Measurements from ENCODE around the gene MAML3.

The MAML3 gene

DNA sequence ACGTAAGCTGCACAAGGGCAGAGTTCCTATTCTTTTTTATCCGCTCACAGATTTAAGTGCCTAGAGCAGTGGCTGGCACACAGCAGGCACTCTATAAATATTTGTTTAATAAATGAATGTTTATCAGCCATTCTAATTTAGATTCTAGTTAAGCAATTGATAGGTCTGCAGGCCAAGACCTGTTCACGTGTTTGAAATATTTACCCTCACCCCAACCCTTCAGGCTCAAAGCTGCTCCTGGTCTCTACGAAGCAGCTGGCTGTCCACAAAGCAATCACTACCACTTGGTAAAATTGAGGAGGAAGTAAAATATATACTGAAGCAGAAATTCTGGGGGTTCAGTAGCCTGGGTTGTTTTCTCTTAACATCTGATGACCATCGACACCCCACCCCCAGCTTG lies 330.2 kb downstream of the MAML3 start:
- DNase-seq (ENCODE audit: low read depth in 3 of 3, low spot score in 1 of 3) = no peak

DNA sequence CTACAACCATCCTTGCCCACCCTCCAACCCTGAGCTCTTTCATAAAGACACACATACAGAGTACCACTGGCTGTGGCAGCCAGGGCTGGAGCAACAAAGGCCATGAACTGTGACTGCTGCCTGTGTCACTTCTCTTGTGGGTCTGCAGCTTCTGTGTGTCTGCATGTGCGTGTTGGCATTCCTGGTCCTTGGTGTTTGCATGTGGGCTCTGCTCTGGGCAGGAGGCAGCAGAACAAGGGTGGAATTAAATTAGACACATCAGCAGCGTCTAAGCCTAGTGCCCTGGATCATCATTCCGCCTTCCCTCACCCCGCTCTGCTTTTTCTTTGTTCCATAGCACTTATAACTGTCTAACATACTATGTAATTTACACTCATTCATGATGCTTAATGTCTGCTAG lies 330.6 kb downstream of the MAML3 start:
- DNase-seq (ENCODE audit: low read depth in 3 of 3, low spot score in 1 of 3) = no peak

DNA sequence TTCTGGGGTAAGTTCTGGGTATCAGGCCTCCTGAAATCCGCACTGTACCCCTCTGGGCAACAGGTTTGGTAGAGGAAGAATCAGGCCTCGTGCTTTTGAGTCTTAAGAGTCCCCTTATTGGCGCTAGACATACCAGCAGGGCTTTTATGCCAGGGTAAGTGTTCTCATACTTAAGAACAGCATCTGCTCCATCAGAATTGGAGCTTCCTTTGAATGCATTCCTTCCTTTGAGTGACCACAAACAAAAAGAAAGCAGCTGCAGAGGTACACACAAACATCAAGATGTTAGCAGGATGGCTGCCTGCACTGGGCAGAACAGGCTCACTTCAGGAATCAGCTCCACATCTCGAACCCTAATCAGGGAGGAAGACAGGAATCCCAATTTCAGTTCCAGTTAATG lies 331.6 kb downstream of the MAML3 start:
- DNase-seq (ENCODE audit: low read depth in 3 of 3, low spot score in 1 of 3) = no peak

DNA sequence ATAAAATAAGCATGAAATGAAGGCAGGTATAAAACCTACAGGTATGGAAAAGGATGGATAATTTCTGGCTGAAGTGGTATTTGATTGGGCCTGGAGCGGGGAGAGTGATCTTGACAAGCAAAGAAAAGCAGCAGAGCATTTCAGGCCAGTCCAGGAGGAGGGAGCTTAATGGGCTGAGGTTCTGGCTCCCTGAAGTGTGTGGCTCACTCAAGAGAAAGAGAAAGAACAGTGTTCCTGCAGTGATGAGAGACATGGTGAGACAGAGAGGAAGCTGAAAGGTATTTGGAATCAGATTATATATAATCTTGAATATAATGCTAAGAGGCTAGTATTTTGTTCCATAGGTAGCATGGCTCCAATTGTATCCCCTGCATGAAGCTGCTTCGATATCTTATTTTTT lies 334.9 kb downstream of the MAML3 start:
- no peak for DNase-seq (ENCODE audit: low read depth in 3 of 3, low spot score in 1 of 3)

DNA sequence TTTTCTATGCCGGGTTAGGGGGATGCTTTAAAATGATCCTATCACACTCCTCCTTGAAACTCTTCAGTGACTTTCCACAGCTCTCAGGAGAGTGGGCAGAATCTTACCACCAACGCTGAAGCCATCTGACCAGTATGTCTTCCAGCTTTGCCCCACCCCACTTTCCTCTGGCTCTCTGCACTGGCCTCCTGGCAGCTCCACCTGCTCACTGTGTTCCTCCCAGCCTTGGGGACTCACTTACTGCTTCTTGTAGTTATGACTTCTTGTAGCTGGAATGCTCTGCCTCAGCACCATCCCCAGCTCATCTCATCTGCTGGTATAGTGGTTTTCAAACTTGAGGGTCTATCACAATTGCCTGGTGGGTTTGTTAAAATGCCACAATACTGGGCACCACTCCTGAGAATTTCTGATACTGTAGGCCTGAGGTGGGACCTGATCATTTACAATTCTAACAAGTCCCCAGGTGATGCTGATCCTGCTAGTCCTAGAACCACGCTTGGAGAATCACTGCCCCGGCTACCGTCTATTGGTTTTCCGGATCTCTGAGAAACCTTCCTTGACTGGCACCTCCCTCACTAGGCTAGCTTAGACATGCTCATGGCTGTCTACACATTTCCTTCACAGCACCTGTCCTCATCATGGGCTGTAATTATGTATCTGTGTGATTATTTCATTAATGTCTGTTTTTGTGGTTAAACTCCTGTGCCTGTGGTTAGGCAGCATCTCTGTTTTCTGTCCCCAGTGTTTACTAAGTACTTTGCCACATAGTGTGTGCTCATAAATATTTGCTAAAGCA lies 336.1 kb downstream of the MAML3 start:
- no peak for DNase-seq (ENCODE audit: low read depth in 3 of 3, low spot score in 1 of 3)

DNA sequence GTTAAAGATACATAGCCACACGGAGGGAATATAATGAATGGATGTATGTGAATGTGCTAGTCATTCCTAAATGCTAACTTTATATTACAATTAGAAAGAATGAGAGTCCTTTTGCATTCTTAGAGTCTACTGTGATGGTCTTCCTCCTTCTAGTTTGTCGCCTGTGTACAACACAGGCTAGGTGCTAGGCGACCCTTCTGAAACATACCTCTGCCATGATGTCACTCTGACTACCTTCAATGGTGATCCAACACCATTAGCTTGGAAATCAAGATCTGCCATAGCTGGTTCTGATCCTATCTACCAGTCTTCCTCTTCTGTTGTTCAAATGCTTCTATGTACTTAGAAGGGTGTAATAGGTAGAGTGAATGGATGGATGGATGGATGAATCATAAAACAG lies 337.1 kb downstream of the MAML3 start:
- DNase-seq (ENCODE audit: low read depth in 3 of 3, low spot score in 1 of 3) = no peak

DNA sequence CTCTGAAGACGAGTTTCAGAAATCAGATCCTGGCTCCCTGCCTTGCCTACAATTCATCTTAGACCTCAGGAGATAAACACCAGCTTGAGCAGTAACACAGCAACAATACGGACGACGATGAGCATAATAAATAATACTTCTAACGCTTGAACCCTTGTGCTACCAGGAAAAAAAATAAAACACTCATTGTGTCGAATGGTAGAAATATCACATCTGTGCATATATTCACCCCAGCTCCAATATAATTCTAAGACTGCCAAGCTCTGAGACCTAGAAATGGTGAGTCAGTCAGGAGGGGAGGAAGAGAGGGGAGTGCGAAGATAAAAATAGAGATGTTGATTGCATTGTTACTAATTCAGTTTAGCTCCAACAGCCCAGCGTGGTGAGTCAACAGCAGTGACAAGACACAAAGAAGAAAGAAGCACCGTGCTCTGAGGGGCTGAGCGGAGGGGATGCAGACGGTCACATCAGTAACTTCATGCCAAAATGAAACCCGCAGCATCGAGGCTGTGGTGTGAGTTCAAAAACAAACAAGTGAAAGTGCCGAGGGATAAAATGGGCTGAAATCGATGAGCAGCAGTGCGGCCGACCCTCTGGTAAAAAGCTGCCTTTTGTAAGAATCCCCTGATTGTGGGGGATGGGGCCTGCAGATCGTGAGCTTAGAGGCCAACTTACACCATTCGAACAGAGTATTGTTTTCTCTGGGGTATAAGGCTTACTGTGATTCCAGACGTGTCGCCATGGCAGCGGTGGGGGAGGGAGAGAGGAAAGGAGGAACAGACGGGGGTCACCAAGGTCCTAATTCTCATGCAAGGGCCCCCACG lies 338.0 kb downstream of the MAML3 start:
- no peak for DNase-seq (ENCODE audit: low read depth in 3 of 3, low spot score in 1 of 3)

DNA sequence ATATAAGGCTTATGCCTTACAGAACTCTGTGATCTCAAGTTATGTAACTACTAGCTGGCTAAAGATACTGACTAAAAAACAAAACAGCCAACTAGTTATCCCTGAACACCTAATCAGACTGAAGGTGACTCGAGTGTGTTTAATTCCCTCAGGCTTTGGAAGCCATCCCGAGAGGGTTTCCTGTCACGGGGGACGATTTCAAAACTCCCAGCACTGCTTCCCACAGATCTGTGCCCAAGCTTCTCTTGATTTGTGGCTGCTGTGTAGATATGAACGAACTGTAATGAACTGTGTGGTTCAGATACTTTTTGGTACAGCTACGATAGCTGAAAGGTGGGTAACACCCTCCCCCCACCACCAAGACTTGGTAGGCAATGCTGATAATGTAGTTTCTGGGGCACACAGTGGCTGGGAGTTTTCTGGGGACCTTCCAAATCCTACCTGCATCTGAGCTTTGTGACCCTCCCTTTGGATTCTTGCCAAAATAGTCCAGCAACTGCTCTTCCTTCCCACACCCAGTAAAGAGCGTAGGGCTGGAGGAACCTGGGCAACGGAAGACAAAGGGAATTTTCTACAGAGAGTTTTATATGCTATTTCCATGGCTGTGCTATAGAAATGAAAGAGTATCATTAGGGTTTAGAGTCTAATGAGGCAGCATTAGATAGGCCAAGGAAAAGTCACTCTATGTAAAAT lies 339.5 kb downstream of the MAML3 start:
- DNase-seq (ENCODE audit: low read depth in 3 of 3, low spot score in 1 of 3) = no peak

DNA sequence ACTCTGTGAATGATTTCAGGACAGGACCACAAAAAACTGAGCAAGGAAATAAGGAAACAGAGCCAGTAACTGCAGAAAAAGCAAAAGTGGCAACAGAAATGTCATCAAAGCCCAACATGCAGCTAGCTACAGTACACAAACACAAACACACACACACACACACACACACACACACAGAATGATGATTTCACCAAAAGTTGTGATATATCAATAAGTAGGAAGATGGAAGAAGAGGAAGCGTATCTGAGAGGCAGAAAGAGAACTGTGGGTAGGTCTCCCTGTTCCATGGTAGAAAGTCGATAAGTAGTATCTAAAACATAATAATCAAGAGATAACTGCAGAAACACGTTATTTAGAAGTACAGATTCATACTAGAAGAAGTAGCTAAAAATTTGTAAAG lies 340.1 kb downstream of the MAML3 start:
- DNase-seq (ENCODE audit: low read depth in 3 of 3, low spot score in 1 of 3) = no peak

DNA sequence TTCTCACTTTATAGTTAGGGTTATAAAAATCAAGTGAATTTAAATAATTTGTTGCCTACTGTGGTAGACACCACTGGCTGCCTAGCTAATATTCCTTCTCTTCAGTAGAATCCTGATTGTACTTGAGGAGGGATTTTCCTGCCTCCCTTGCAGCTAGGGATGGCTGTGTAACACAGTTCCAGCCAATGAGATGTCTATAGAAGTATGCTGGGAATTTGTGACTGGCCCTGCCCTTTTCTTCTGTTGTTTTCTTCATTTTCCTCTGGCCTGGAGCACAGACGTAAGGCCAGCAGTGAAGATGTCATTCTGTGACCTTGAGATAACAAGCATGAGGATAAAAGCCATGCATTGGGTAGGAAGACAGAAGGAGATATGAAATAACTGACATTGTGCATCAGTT lies 343.3 kb downstream of the MAML3 start:
- DNase-seq (ENCODE audit: low read depth in 3 of 3, low spot score in 1 of 3) = no peak

DNA sequence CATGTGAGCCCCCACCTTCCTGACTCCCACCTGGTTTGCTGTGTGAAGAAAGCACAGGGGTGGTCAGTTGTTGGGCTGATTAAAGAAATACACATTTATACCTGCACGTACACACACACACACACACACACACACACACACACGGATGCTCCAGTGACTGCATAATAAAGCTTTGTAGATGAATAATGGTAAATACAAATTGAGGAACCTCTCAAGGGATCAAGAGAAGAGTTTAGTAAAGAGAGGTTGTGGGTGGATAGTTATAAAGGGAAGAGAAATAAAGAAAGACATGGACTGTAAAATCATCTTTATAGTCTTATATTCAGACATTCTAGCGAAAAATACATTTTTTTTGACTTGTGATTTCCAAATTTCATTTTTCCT lies 344.2 kb downstream of the MAML3 start:
- no peak for DNase-seq (ENCODE audit: low read depth in 3 of 3, low spot score in 1 of 3)

DNA sequence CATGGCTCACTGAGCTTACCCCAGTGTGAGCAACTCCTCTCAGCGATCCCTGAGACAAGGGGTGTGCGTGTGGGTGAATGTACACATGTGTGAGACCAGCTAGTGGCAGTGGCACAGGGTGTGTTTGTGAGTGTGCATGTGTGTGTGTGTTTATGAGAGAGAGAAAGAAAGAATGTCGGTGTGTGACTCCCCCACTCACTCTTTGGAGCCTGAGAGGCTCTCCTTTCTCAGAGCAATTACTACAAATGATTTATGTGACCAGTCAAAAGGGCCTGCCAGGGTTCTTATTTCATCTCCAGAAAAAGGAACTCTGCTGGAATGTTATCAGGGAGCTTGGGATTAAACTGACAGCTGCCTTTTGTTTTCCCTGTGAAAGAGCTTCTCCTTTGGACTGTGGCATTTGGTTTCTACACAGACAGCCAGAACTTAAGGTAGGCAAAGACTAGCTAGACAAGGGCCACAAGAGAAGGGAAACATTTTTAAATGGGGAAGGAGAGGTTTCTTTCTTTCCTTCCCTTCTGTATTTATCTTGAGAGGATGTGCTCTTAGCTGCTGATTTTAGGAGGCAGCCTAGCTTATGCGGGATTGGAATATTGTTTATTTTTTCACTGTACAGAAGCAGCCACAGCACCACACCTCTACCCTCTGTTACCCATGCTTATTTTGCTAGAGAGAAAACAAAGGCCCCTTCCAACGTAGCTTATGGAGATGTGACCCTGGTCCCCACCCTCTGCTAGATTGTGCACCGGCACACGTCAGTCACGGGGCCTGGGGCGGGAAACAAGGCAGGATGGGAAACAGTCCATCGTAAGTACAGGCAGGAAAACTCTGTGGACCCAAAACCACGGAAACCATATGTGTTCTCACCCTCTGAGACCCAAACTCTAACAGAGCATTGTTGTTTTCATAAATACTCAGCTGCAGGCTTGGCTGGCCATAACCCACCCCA lies 344.9 kb downstream of the MAML3 start:
- no peak for DNase-seq (ENCODE audit: low read depth in 3 of 3, low spot score in 1 of 3)

DNA sequence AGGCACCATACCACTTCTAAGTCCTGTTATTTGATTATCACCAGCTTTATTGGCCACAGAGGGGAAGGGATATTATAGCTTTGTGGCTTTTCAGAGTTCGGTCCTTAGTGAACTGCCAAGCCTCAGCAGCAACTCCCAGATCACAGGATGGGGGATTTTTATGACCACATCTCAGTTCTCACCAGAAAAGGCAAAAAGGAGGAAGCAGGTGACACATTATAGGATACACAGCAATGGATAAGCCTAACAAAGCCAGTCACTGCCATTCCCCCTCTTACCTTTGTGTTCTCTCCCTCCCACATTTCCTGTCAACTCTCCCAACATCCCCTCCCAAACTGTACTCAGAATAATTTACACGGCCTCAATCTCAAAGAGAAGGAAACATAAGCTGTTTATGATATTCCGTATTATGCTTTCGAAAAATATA lies 345.6 kb downstream of the MAML3 start:
- no peak for DNase-seq (ENCODE audit: low read depth in 3 of 3, low spot score in 1 of 3)

DNA sequence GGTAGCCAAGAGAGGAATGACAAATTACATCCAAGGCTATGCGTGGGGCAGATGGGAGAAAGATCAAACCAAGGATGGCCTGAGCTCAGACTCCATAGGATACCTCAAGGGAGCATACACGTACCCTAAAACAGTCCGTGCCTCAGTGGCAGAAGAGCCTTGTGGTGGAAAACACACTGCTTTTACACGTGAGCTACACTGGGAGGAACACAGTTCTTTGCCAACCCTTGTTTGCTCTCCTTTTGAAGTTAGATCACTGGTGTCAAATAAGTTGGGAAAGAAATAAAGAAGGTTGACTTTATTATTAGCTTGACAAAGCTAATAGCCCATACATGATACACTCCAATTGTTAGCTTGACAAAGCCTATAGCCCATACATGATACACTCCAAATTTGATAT lies 346.5 kb downstream of the MAML3 start:
- DNase-seq (ENCODE audit: low read depth in 3 of 3, low spot score in 1 of 3) = no peak

DNA sequence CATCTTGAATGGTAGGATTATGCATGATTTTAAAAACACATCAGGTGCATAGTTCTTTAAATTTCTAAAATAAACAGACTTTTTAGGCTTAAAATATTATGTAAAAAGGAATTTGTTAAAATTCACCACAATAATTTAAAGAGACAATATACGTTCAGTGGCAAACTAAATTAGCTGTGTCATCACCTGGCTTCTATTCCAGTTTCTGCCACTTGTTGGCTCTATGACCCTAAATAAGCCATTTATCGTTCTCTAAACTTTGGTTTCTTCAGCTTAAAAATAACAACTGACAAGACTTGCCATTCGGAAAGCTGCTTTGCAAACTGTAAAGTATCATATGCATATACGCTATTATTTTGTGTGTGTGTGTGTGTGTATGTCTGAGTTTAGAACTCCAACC lies 347.1 kb downstream of the MAML3 start:
- no peak for DNase-seq (ENCODE audit: low read depth in 3 of 3, low spot score in 1 of 3)

DNA sequence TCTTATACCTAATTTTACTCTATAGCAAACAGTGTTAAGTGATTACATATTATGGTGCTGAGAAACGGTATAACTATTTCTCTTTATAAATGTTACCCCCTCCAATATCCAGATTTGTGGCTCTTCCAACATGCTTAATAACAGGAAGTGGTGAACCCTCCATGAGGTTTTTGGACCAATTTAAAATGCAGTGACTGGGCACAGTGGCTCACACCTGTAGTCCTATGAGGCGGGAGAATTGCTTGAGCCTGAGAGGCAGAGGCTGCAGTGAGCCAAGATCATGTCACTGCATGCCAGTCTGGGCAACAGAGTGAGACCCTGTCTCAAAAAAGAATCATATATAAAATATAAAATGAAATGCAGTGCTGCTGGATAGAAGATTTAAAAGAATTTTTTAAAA lies 351.1 kb downstream of the MAML3 start:
- no peak for DNase-seq (ENCODE audit: low read depth in 3 of 3, low spot score in 1 of 3)

DNA sequence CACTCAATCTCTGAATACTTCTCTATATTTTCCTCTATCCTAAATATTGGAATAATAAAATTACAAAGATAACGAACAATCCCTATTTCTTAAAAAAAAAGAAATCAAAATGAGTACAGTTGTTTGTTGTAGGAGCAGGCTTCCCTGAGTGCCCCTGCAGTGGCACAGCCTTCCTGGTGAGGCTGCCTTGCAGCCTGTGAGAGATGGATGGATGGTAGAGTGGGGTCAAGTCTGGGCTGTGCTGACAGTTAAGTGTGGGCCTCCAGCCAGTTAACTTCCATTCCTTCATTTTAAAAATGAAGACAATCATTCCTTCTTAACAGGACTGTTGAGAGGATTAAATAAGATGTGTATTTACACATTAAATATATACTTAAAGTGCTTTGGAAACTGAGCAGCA lies 351.5 kb downstream of the MAML3 start:
- no peak for DNase-seq (ENCODE audit: low read depth in 3 of 3, low spot score in 1 of 3)

DNA sequence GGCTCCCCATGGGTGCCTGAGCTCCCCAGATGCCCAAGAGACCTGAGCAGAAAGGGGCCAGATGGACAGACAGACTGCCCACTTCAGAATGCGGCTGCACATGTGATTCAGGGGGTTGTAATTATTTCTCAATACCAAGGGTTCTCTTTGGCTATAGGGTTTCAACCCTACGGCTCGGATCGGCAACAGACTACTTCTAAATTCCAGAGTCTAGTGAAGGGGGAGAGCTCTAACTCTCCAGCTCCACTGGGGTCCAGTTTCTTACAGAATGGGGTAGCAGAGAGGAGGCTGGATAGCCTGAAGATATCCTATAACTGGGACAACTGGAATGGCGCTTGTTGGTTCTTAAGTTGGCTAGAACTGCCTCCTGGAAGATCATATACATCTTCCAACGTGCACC lies 352.1 kb downstream of the MAML3 start:
- DNase-seq (ENCODE audit: low read depth in 3 of 3, low spot score in 1 of 3) = no peak

DNA sequence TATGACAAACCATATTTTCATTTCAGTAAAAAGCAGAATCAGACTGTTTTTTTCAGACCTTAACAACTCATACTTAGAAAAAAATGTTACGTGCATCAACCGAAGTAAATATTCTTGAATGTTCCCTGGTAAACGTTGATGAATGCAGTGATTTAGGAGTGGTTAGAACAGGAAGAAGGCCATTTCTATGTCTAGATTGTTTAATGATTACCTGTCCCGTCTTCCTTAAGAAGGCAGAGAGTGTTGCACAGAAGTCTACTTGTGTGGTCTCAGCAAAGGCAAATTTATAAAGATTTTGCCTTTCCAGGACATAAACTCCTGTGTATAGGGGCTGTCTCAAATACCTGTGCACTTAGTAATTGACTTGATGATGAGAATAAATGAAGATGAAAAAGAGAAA lies 353.9 kb downstream of the MAML3 start:
- no peak for DNase-seq (ENCODE audit: low read depth in 3 of 3, low spot score in 1 of 3)

DNA sequence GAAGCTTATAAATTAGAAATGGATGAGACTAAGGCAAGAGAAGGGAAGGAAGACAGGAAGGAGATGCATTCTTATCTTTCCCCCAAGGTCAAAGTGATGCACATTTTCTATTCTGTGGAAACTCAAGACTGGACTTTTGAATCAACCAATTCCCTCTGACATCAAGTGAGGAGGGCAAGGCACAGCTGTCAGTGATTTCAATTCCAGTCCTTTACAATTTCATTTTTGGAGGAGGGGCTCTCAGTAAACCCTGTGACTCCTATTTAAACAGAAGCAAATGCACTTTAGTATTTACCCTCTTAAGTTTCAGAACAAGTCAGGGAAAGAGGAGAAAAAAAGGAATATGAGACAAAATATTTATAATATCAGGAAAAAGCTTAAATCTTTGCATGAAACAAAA lies 354.4 kb downstream of the MAML3 start:
- no peak for DNase-seq (ENCODE audit: low read depth in 3 of 3, low spot score in 1 of 3)

DNA sequence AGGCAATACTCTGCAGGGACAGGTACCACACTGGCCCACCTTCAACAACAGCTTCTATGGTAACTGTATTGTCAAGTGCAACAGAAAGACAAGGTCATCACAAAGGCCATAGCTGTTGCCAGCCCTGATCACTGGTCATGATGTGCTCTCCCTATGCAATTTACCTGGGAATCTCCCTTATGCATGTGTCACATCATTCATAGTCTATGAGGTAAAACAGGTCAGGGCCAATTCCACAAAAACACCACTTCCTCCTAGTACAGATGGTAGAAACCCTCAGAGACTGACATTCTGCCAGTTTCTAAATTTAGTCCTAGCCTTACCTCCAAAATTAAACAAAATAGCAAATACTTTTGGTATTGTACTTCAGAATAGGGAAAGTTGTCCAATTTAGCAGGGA lies 355.5 kb downstream of the MAML3 start:
- DNase-seq (ENCODE audit: low read depth in 3 of 3, low spot score in 1 of 3) = no peak
